Uterus (tissue), 2 donors: Measurements from ENCODE around the gene AP2A2.

Experiments used
- POLR2A ChIP-seq, 2 donors: fragments of 450-650 bp; IDR thresholded peaks; one replicate each; pipeline ENCODE4 v1.6.1; 2016; ENCODE audit warnings: antibody characterized with exemption in 2 of 2, mild to moderate bottlenecking in 1 of 2, moderate library complexity in 1 of 2
- TF ChIP-seq, protein P1 (sequence below), 4 experiments: fragments of 200-600 bp in 2 of 4; fragments of 450-650 bp in 2 of 4; sonication (generic) in 2 of 4; IDR thresholded peaks; one replicate each; pipeline ENCODE4 v1.5.1; 2016 to 2019; ENCODE audit warnings: antibody characterized with exemption in 4 of 4, mild to moderate bottlenecking in 2 of 4, moderate library complexity in 1 of 4

DNA sequence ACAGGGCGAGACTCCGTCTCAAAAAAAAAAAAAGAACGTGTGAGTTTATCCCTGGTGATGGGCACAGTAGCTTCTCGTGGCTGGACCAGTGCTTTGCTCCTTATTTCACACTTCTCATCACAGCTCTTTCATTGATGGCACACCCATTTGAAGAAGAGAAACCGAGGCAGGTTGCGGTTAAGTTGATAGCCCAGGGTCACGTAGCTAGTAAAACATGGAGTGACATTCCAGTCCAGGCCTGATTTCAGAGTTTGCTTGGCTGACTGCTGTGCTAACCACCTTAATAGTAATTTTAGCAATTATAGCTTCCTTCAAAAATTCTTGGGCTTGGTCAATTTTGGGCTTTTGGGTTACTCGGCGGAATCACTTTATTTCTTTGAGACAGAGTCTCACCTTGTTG, 25.8 kb downstream of the AP2A2 start:
- TF ChIP-seq, protein P1, sequence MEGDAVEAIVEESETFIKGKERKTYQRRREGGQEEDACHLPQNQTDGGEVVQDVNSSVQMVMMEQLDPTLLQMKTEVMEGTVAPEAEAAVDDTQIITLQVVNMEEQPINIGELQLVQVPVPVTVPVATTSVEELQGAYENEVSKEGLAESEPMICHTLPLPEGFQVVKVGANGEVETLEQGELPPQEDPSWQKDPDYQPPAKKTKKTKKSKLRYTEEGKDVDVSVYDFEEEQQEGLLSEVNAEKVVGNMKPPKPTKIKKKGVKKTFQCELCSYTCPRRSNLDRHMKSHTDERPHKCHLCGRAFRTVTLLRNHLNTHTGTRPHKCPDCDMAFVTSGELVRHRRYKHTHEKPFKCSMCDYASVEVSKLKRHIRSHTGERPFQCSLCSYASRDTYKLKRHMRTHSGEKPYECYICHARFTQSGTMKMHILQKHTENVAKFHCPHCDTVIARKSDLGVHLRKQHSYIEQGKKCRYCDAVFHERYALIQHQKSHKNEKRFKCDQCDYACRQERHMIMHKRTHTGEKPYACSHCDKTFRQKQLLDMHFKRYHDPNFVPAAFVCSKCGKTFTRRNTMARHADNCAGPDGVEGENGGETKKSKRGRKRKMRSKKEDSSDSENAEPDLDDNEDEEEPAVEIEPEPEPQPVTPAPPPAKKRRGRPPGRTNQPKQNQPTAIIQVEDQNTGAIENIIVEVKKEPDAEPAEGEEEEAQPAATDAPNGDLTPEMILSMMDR (IDR thresholded peaks at IDR 0.05), result no peak
- TF ChIP-seq POLR2A (IDR thresholded peaks at IDR 0.05), result no peak
